Measurements from ENCODE around the gene POLD1.

GRCh38 chr19:50380751-50381151 is 3.4 kb upstream of the POLD1 start:
- TF ChIP-seq CTCF (IDR thresholded peaks at IDR 0.05) (no peak), POLR2A (IDR thresholded peaks at IDR 0.05) (no peak)

All from right lobe of liver (tissue), 4 donors.